ENCODE data around the gene AGK. TPM values are rescaled to one million over a fixed set of nuclear protein-coding genes. Genes with fewer than 3 reads are reported as not detected.

The AGK gene
- total and polyA plus RNA-seq, 2 experiments from 2014 or later, result 18.3 to 24.1 TPM

DNA sequence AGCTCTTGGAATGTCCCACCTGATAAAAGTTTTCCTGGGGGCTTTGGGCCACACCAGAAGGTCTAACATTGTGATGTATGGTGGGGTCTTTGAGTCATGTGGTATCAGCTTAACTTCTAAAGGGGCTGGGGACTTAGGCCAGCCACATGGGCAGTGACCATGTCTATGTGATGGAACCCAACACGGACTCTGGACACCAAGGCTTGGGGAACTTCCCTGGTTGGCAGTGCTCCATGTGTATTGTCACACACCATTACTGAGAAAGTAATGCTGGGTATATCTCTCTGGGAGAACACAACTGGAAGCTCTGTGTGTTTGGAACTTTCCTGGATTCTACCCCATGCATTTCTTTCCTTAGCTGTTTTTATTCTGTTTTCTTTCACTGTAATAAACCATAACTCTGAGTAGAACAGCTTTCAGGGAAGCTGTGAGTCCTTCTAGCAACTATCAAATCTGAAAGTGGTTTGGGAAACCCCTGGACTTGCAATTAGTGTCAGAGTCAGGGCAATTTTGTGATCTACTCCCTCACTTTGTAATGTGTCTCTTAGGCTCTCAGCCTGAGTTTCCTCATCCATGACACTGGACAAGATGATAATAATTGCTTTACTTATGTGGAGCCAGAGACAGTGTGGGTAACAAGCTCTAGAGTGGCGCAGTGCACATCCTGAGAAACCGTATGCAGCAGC is 28.4 kb upstream of the AGK start:
- TF ChIP-seq EZH2 (IDR thresholded peaks at IDR 0.05; ENCODE audit: insufficient read depth, poor library complexity, severe bottlenecking), result no peak
- no peak for TF ChIP-seq EZH2phosphoT487 (IDR thresholded peaks at IDR 0.05; ENCODE audit: insufficient read depth, low read depth)
- Histone ChIP-seq H3K4me3 (no peak overlapping the region), H3K9me3 (ENCODE audit: low read depth) (no peaks in the 10 kb centered on the region), H3K4me2 (ENCODE audit: unreplicated experiment) (no peak overlapping the region), H3K9me2 (ENCODE audit: insufficient read depth) (no peaks in the 10 kb centered on the region), H3K27me3 (replicated peaks; ENCODE audit: insufficient read depth) (no peaks in the 10 kb centered on the region; the same call in 1 of the 2 replicates), H2AFZ (no peak overlapping the region), H3F3A (ENCODE audit: insufficient read depth) (no peaks in the 10 kb centered on the region), H3K79me2 (ENCODE audit: insufficient read depth) (no peaks in the 10 kb centered on the region), H3K27ac (no peak overlapping the region), H3K4me1 (ENCODE audit: insufficient read depth) (no peaks in the 10 kb centered on the region), H4K20me1 (ENCODE audit: insufficient read depth) (no peaks in the 10 kb centered on the region), H3K36me3 (ENCODE audit: low read depth) (no peaks in the 10 kb centered on the region), H3K9ac (no peak overlapping the region)
- in situ Hi-C loops (cut with MboI), result no loop called here
- DNase-seq, result no peak
- WGBS, 2 experiments (ENCODE audit: low coverage in 1 of 2, low lambda C conversion rate in 2 of 2, missing lambda C conversion rate in 2 of 2), result 45 to 49% methylated on average over 3 of the region's 3 CpGs

DNA sequence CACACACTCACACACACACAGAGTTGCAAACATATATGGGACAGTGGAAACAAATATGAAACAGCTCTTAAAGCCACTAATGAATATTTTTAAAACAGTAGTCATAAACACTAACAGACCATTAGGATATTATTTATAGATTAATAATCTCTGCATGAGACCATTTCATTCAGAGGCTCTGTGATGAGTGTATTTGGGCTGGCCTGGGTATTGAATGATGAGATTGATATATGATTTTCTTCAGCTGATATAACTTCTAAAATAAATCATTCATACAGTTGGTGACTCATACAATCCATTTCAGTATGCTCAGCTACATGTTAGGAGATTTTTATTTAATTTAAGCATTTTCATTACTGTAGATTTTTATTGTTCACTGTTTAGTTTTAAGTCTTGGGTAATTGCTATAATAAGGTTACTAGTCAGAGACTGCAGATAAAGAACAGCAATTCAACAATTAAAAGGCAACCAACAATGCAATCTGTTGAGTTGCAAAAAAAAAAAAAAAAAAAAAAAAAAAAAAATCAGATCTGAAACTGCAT is 25.2 kb upstream of the AGK start:
- Histone ChIP-seq H3K36me3 (ENCODE audit: low read depth) (no peaks in the 10 kb centered on the region), H3F3A (ENCODE audit: insufficient read depth) (no peaks in the 10 kb centered on the region), H3K4me1 (ENCODE audit: insufficient read depth) (no peaks in the 10 kb centered on the region), H3K9me2 (ENCODE audit: insufficient read depth) (no peaks in the 10 kb centered on the region), H4K20me1 (ENCODE audit: insufficient read depth) (no peaks in the 10 kb centered on the region), H3K4me3 (no peak overlapping the region), H3K27me3 (replicated peaks; ENCODE audit: insufficient read depth) (no peaks in the 10 kb centered on the region; the same call in 1 of the 2 replicates), H2AFZ (no peak overlapping the region), H3K9me3 (ENCODE audit: low read depth) (no peaks in the 10 kb centered on the region), H3K79me2 (ENCODE audit: insufficient read depth) (no peaks in the 10 kb centered on the region), H3K27ac (no peak overlapping the region), H3K9ac (no peak overlapping the region), H3K4me2 (ENCODE audit: unreplicated experiment) (no peak overlapping the region)
- DNase-seq, result no peak
- in situ Hi-C loops (cut with MboI), result loop anchor here (25.0 kb wide), 1 partner anchor 714 kb away; no protein-coding TSS in a partner anchor
- TF ChIP-seq EZH2phosphoT487 (IDR thresholded peaks at IDR 0.05; ENCODE audit: insufficient read depth, low read depth), result no peak
- no peak for TF ChIP-seq EZH2 (IDR thresholded peaks at IDR 0.05; ENCODE audit: insufficient read depth, poor library complexity, severe bottlenecking)

DNA sequence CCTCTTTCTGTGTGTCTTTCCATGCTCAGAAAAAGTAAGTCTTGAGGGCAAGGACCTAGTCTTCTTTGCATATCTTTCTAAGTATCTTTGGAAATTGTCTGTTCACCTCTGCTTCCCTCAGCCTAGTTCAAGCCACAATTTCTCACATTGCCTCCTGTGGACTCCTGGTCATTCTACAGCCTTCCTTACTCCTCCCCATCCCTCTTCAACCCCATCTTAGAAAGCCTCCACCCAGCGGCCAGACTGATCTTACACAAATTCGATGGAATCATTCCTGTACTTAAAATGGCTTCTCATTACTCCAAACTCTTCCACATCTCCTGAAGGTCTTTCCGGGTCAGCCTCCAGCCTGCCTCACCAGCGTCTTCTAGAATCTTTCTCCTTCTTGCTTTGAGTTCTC is 24.1 kb upstream of the AGK start:
- Histone ChIP-seq H3K9ac (no peak overlapping the region), H2AFZ (no peak overlapping the region), H3K9me2 (ENCODE audit: insufficient read depth) (no peaks in the 10 kb centered on the region), H3K27me3 (replicated peaks; ENCODE audit: insufficient read depth) (no peaks in the 10 kb centered on the region; the same call in 1 of the 2 replicates), H3K4me1 (ENCODE audit: insufficient read depth) (no peaks in the 10 kb centered on the region), H3K36me3 (ENCODE audit: low read depth) (no peaks in the 10 kb centered on the region), H3F3A (ENCODE audit: insufficient read depth) (no peaks in the 10 kb centered on the region), H3K9me3 (ENCODE audit: low read depth) (no peaks in the 10 kb centered on the region), H3K4me2 (ENCODE audit: unreplicated experiment) (no peak overlapping the region), H4K20me1 (ENCODE audit: insufficient read depth) (no peaks in the 10 kb centered on the region), H3K79me2 (ENCODE audit: insufficient read depth) (no peaks in the 10 kb centered on the region), H3K27ac (no peak overlapping the region), H3K4me3 (no peak overlapping the region)
- WGBS, 2 experiments (ENCODE audit: low coverage in 1 of 2, low lambda C conversion rate in 2 of 2, missing lambda C conversion rate in 2 of 2), result 34 to 38% methylated on average over 4 of the region's 4 CpGs
- in situ Hi-C loops (cut with MboI), result loop anchor here (25.0 kb wide), 1 partner anchor 715 kb away; no protein-coding TSS in a partner anchor
- TF ChIP-seq EZH2 (IDR thresholded peaks at IDR 0.05; ENCODE audit: insufficient read depth, poor library complexity, severe bottlenecking), result no peak
- TF ChIP-seq EZH2phosphoT487 (IDR thresholded peaks at IDR 0.05; ENCODE audit: insufficient read depth, low read depth), result no peak
- no peak for DNase-seq

DNA sequence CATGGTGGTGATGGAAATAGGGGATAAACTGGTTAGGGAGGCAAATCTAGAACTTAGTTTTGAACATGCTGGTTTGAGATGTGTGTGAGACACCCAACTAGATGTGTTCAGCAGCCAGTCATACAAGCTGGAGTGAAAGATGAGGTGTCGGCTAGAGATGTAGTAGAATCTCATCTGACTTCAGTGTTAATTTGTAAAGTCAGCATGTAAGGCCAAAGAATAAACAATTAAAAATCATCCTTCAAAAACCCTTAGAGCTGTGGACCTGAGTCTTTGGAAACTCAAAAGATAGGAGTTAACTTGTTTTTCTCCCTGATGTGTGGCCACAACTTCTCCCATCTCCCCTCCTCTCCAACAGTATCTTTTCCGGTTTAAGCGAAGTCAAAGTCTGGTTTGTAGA is 22.8 kb upstream of the AGK start:
- in situ Hi-C loops (cut with MboI), result loop anchor here (25.0 kb wide), 1 partner anchor 716 kb away; no protein-coding TSS in a partner anchor
- no peaks in the 10 kb centered on the region for H3K9me2 ChIP-seq (ENCODE audit: insufficient read depth)
- 78 to 80% methylated on average over 3 of the region's 3 CpGs for WGBS, 2 experiments (ENCODE audit: low coverage in 1 of 2, low lambda C conversion rate in 2 of 2, missing lambda C conversion rate in 2 of 2)
- no peak overlapping the region for H3K4me3 ChIP-seq
- H3K9ac ChIP-seq, result no peak overlapping the region
- H3F3A ChIP-seq (ENCODE audit: insufficient read depth), result no peaks in the 10 kb centered on the region
- H3K4me2 ChIP-seq (ENCODE audit: unreplicated experiment), result no peak overlapping the region
- no peaks in the 10 kb centered on the region for H4K20me1 ChIP-seq (ENCODE audit: insufficient read depth)
- H3K79me2 ChIP-seq (ENCODE audit: insufficient read depth), result no peaks in the 10 kb centered on the region
- no peak for DNase-seq
- TF ChIP-seq EZH2 (IDR thresholded peaks at IDR 0.05; ENCODE audit: insufficient read depth, poor library complexity, severe bottlenecking) (no peak), EZH2phosphoT487 (IDR thresholded peaks at IDR 0.05; ENCODE audit: insufficient read depth, low read depth) (no peak)
- no peaks in the 10 kb centered on the region for H3K4me1 ChIP-seq (ENCODE audit: insufficient read depth)
- no peaks in the 10 kb centered on the region for H3K36me3 ChIP-seq (ENCODE audit: low read depth)
- no peak overlapping the region for H2AFZ ChIP-seq
- H3K9me3 ChIP-seq (ENCODE audit: low read depth), result no peaks in the 10 kb centered on the region
- H3K27me3 ChIP-seq (replicated peaks; ENCODE audit: insufficient read depth), result no peaks in the 10 kb centered on the region; the same call in 1 of the 2 replicates
- H3K27ac ChIP-seq, result no peak overlapping the region
